Activated CD4-positive, CD25-positive, alpha-beta regulatory T cell treated with anti-CD3 and anti-CD28 coated beads, Interleukin-2, amount 50 U/mL, for 72 hours (primary cell): ENCODE data around the gene TCF7L2.

ENCODE experiments used
- DNase-seq: peaks from one replicate; pipeline ENCODE4 v3.0.0; 2021

TCF7L2 gene

DNA sequence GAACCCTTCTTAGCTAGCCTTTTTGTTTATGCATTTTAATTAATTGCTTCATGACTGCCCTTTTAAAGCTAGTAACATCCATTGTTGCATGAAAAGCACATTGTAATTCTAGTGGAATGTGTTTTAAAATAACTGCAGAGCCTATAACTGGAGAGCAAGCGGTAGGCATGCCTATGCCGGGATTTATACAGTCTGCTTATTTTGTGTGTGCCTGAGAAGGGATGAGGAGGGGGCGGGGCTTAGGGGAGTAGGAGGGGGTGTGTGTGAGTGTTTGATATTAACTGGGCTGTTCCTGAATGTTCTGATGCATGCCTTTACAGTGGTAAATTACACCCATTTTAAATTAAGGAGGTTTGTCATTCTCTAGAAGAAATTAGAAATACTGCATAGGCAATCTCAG is 208.1 kb downstream of the TCF7L2 start:
- DNase-seq: no peak

DNA sequence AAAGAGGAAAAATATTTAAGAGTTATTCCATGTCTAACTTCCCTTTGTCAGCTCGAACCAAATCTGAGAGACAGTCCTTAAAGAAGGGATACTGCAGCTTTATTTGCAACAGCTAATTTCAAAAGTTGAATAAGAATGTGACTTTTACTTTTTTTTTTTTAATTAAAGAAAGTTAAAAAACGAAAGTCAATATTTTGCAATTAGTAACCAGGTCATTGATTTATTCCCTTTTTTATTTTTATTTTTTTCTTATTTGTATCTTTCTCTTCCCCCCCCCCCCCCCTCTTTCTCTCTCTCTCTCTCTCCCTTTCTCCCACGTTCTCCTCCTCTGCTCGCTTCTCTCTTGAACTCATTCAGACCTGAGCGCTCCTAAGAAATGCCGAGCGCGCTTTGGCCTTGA is 209.5 kb downstream of the TCF7L2 start:
- no peak for DNase-seq

GRCh38 chr10:113160641-113161040 is 210.6 kb downstream of the TCF7L2 start:
- no peak for DNase-seq

DNA sequence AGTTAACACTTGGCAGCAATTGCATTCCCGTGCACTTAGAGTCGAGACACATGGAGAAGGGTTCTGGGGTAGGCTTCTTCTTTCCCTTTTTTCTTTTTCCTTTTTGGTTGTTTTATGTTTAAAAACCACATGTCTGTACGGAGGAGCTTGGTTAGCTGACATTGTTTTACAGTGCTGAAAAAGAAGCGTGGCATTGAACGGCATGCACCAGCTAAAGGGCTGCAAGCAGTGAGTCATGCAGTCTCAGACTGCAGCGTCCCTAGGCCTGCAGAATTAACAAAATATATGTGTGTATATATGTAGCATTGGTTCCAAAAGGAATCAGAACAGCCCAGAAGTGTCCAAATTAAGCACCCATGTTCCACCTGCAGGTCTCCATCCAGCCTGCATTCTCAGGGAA is 211.0 kb downstream of the TCF7L2 start:
- DNase-seq: no peak

DNA sequence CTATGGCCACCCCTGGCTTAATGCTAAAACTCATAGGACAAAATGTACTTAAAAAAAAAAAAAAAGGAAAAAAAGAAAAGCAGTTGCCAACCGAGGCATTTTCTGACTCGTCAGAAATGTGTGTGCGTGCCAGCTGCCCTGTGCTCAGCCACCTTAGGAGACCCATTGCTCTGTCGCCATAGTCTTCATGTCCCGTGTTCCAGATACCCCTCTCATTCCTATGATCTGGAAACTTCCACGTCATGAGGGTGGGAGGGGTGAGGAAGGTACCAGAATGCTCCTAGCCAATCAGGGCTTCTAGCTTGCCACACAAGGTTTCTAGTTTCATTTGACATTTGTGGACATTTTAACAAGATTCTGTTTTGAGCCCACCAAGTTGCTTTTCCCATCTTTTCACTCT is 212.9 kb downstream of the TCF7L2 start:
- no peak for DNase-seq

DNA sequence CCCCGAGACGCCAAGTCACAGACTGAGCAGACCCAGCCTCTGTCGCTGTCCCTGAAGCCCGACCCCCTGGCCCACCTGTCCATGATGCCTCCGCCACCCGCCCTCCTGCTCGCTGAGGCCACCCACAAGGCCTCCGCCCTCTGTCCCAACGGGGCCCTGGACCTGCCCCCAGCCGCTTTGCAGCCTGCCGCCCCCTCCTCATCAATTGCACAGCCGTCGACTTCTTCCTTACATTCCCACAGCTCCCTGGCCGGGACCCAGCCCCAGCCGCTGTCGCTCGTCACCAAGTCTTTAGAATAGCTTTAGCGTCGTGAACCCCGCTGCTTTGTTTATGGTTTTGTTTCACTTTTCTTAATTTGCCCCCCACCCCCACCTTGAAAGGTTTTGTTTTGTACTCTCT is 215.6 kb downstream of the TCF7L2 start:
- DNase-seq: no peak

DNA sequence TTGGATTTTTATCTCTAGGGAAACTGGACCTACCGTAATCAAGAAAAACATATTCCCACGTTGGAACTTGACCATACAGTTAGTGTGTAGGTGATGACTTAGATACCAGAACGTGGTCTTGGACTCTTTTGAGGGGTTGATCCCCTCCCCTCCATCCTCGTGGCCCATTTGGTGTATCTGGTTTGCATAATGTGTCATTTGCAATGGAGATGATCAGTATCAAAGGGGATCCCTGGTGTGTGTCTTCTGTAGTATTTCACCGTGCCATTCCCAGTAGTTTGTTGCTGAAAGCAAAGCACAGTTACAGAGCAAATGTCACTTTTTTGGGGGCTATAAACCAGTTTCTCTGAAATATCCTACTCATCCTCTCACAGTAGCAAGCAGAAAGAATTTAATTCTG is 217.7 kb downstream of the TCF7L2 start:
- DNase-seq: no peak

GRCh38 chr10:113168584-113168983 is 218.5 kb downstream of the TCF7L2 start:
- DNase-seq: no peak

DNA sequence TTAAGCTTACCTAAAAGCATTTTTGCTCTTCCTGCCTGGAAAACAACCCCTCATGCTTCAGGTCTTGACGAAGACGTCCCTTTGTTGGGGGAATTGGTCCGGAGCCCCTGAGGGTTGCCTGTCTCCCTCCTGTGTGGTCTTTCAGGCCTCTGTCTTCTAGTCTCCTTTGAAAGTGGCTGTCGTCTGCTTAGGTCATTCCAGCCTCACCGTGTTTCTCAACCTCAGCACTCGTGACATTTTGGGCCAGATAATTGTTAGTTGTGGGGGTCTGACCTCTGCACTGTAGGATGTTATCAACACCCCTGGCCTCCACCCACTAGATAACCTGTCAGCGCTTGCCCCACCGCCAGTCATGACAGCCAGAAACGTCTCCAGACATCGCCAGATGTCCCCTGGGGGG is 219.1 kb downstream of the TCF7L2 start:
- DNase-seq: no peak

DNA sequence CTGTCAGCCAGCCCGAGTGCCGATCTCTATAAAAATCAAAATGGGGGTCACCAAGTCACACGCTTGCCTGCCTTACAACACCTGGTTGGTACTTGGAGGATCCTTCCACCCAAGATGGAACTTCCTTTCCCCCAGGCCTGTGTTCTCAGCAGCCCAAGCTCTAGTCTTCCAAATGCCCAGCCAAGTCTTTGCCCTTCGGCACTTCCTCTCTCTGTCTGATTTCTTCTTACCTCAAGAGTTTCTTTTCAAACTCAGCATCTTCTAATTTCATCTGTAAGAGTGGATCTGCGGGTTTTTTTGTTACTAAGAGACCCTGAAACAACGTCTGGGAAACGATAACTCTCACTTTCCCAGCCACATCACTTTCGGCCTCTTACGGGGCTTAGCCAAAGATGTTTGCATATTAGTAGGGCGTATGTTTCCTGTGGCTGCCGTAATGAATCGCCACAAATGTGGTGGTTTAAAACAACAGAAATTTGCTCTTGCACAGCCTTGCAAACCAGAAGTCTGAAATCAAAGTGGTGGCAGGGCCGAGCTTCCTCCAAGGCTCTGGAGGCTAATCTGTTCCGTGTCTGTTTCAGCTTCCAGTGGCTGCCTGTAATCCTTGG is 219.9 kb downstream of the TCF7L2 start:
- no peak for DNase-seq

DNA sequence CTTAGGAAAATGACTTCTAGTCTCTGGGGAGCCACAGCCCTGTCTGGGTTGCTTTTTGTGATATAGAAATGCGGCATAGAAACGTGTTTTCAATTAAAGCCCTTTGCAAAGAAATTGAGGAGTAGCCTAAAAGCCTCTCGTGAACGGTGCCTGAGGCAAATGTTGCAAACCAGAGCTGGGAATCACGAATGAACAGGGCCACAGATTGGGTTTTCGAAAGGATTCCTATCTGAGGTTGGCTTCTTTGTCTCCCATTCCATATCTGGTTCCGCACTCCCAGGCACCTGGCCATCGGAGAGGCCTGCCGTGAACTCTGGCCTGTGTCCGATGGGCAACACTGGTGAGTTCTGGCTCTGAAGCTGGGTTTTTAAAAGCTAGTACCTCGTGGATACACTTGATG is 221.6 kb downstream of the TCF7L2 start:
- DNase-seq: no peak

DNA sequence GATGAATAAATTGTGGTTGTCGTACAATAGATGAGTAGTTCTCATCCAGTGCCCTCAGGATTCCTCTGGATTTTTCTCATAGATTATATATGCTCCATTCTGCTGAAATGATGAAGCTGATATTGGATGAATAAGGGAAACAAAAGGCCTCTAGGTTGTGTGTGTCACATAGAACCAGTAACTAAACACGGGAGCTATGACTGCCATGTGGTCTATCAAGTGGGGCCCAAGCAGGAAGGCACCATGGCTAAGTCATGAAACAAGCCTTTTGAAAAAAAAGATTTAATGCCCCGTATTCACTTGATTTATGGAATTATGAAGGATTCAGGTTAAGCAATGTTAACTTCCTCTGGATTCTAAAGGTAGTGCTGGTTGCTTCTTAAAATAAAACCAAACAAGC is 225.1 kb downstream of the TCF7L2 start:
- DNase-seq: no peak

GRCh38 chr10:113175756-113176651 is 226.0 kb downstream of the TCF7L2 start:
- no peak for DNase-seq

DNA sequence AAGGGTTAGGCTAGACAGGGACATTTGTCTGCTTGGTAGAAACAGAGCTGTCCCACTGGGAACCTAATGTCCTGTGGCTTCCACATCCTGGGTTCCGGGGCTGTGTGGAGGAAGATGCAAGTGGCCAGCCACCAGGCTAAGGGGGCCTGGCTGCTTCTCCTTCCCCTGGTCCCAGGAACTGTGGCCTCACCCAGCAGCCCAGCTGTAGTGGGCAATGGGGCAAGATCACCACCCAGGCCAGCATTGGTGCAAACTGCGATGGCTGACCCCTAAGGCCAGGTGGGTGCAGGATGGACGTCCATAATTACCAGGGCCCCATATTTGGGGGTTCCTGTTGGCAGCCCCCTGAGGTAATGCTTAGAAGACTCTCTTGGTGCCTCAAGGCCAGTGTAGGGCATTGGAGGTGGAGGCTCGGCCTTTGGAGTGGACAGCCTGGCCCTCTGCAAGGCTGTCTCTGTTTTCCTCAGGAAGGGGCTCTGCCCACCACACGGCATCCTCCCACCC is 226.7 kb downstream of the TCF7L2 start:
- DNase-seq: no peak

GRCh38 chr10:113177156-113177935 is 227.3 kb downstream of the TCF7L2 start:
- no peak for DNase-seq

DNA sequence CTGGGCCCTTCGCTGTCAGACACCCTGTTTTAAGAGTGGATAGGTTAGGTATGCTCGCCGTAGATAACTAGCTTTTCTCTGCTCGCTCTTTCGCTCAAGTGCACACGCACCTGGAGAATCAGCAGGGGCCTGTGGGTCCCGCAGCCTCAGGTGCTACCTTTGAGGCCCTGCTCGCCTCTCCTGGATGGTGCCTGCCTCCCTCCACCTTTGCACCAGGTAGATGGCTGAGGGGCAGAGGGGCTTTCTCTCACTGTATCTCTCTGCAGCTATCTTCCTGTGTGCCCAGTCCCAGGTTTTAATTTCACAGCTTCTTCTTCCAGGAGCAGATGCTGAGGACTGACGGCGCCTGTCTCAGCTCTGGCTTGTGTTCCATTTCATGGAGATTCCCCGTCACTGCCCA is 227.9 kb downstream of the TCF7L2 start:
- no peak for DNase-seq

DNA sequence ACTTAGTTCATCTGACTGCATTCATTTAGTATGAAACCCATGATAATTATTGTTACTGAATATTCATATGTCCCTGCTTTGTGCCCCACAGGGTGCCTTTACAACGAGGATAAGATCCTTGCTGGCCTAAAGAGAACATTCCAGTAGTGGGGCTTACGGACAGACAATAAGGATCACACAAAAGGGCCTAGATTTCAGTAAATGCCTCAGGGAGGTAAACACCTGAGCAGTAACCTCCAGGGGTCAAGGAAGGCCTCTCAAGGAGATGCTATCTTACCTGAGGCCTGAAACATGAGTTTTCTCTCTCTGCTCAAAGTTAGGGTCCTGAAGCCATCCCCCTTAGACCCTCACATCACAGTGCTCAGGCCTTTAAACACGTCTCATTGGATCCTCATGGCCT is 228.7 kb downstream of the TCF7L2 start:
- no peak for DNase-seq

GRCh38 chr10:113179265-113179664 is 229.2 kb downstream of the TCF7L2 start:
- DNase-seq: no peak

GRCh38 chr10:113179966-113180365 is 229.9 kb downstream of the TCF7L2 start:
- DNase-seq: no peak

GRCh38 chr10:113180401-113181154 is 230.5 kb downstream of the TCF7L2 start:
- no peak for DNase-seq

DNA sequence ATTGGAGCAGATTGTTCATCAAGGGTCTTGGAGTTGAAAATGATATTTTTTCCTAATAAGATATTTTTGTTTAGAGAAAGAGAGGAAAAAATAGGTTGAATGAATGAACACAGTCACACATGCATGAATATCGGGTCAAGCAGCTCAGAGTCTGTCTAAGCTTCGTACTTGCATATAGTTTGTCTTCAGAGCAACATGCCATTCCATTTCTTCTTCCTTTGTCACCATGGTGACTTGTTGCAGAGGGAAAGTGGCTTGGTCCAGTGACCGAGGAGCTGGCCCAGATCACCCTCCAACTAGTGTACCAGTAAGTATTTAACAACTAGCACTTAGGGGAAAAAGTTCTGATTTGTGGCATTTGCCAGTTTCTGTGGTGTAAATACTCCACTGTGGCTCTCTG is 232.1 kb downstream of the TCF7L2 start:
- DNase-seq: no peak

DNA sequence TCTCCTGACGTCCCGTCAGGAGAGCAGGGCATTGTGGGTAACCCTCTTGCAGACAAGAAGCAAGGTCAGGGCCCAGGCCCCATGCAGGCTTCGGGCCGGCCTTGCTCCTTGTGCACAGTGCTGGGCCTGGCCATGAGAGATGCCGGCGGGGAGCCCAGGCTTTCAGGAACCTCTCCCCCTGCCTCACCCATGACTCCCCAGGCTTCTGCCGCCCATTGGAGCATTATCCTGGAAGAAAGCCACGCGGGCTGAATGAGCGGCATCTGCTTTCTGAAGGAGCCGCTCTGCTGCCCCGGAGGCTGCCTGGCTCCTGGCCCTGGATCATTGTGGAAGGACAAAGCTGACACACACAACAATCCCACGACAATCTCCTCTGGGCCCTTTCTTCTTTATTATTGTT is 233.5 kb downstream of the TCF7L2 start:
- DNase-seq: no peak
